GM23248 (cell line): Measurements from ENCODE around the gene ZNF280C. TPM values are rescaled to one million over a fixed set of nuclear protein-coding genes. Genes with fewer than 3 reads are reported as not detected.

Experiments used
- DNase-seq: peaks from one replicate; pipeline ENCODE4 v3.0.0-alpha.2; 2015
- H2AFZ ChIP-seq: fragments of 200-600 bp; sonication (generic); 2 replicates; pipeline ENCODE4 v1.6.1; 2016; ENCODE audit warnings: antibody characterized with exemption
- H3F3A ChIP-seq: fragments of 200-600 bp; sonication (generic); 2 replicates; pipeline ENCODE4 v1.6.1; 2016; ENCODE audit warnings: mild to moderate bottlenecking, antibody characterized with exemption, mixed run types; ENCODE audit not compliant: insufficient read depth
- H3K27ac ChIP-seq: fragments of 200-600 bp; sonication (generic); 2 replicates; pipeline ENCODE4 v1.5.1; 2016; ENCODE audit warnings: mild to moderate bottlenecking
- H3K27me3 ChIP-seq: fragments of 200-600 bp; sonication (generic); replicated peaks from 2 replicates; pipeline ENCODE4 v1.6.1; 2016; ENCODE audit warnings: mild to moderate bottlenecking; ENCODE audit not compliant: insufficient read depth
- H3K36me3 ChIP-seq: fragments of 200-600 bp; sonication (generic); 2 replicates; pipeline ENCODE4 v1.6.1; 2016; ENCODE audit warnings: low read depth, mild to moderate bottlenecking
- H3K4me1 ChIP-seq: fragments of 200-600 bp; sonication (generic); 2 replicates; pipeline ENCODE4 v1.6.1; 2016; ENCODE audit warnings: mild to moderate bottlenecking; ENCODE audit not compliant: insufficient read depth
- H3K4me2 ChIP-seq: fragments of 200-600 bp; sonication (generic); one replicate; pipeline ENCODE4 v1.6.1; 2016; ENCODE audit warnings: mild to moderate bottlenecking; ENCODE audit not compliant: unreplicated experiment
- H3K4me3 ChIP-seq: fragments of 200-600 bp; sonication (generic); 2 replicates; pipeline ENCODE4 v1.5.1; 2016; ENCODE audit warnings: mild to moderate bottlenecking
- H3K79me2 ChIP-seq: fragments of 200-600 bp; sonication (generic); 2 replicates; pipeline ENCODE4 v1.6.1; 2016; ENCODE audit warnings: mild to moderate bottlenecking; ENCODE audit not compliant: insufficient read depth
- H3K9ac ChIP-seq: fragments of 200-600 bp; sonication (generic); 2 replicates; pipeline ENCODE4 v1.6.1; 2016; ENCODE audit warnings: mild to moderate bottlenecking
- H3K9me2 ChIP-seq: fragments of 200-600 bp; sonication (generic); 2 replicates; pipeline ENCODE4 v1.6.1; 2016; ENCODE audit warnings: mixed run types, mild to moderate bottlenecking, moderate library complexity; ENCODE audit not compliant: insufficient read depth
- H3K9me3 ChIP-seq: fragments of 200-600 bp; sonication (generic); one replicate; pipeline ENCODE4 v1.6.1; 2017; ENCODE audit warnings: low read depth
- H4K20me1 ChIP-seq: fragments of 200-600 bp; sonication (generic); 2 replicates; pipeline ENCODE4 v1.6.0; 2016; ENCODE audit not compliant: insufficient read depth
- EZH2 ChIP-seq: fragments of 200-600 bp; sonication (generic); IDR thresholded peaks from 2 replicates; pipeline ENCODE4 v1.6.1; 2018; ENCODE audit warnings: antibody characterized with exemption, mild to moderate bottlenecking; ENCODE audit not compliant: insufficient read depth, poor library complexity, severe bottlenecking
- EZH2phosphoT487 ChIP-seq: fragments of 200-600 bp; sonication (generic); IDR thresholded peaks from 2 replicates; pipeline ENCODE4 v1.6.1; 2018; ENCODE audit warnings: antibody characterized with exemption, moderate library complexity, mild to moderate bottlenecking, low read depth; ENCODE audit not compliant: insufficient read depth
- WGBS, 2 experiments: methylation state at CpG; one replicate each; pipeline ENCODE4 v1.1.6; 2015 to 2017; ENCODE audit warnings: low lambda C conversion rate in 2 of 2, low coverage in 1 of 2; ENCODE audit errors: missing lambda C conversion rate in 2 of 2; 5-methylcytosine and 5-hydroxymethylcytosine counted together
- in situ Hi-C: fragments of 300-500 bp; cut with MboI; formaldehyde crosslinking; loops from 2 replicates; pipeline ENCODE4 v1.15.0; 2020
- polyA plus RNA-seq: library from polyadenylated mRNA; unstranded; fragments of >200 nt; fragmentation: Nextera tagmentation; extraction: Ambion mirVana; gene quantifications from 2 replicates; pipeline ENCODE4 v1.2.1, GENCODE V29; 2016
- total RNA-seq: library from RNA; depleted of rRNA; stranded (reverse); fragments of >200 nt; shearing (Covaris generic); gene quantifications from 2 replicates; pipeline ENCODE4 v1.2.3, GENCODE V29; 2014

The ZNF280C gene
- total and polyA plus RNA-seq, 2 experiments from 2014 or later: 2.0 to 3.4 TPM

DNA sequence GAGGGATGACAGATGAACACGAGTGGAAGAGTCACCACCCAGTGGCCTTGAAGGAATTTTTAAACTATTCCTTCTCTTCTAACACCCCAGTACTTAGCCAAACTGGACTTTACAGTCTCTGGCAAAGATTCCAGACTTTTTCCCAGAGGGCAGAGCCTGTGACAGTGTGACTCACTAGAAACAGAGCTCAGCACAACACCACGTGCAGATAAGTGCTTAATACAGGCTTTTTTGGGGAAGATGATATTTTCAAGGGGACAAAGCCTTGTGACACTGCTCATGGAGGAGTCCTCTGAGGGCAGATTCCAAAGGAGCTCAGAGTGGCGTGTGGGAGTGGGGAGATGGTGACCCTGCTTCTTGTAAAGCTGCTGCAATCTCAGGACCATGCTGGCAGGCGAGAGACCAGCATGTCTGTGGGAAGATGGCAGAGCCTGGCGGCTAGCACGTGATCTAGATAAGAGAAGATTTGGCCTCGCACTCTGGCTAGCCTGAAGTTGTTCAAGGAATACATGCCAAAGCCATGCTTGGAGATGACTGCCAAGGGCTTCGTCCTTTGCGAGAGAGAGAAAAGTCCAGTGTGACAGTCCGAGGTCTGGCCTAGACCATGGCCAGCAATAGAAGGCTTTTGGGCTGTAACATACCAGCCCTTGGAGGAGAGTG is 94.5 kb downstream of the ZNF280C start:
- DNase-seq: peak; percentile 83
- H3K27ac ChIP-seq: peak overlapping the region; percentile 99
- no peaks in the 10 kb centered on the region for H3K9me3 ChIP-seq
- no peaks in the 10 kb centered on the region for H4K20me1 ChIP-seq
- no peaks in the 10 kb centered on the region for H3K27me3 ChIP-seq
- peaks cover 17% of the 10 kb centered on the region for H3K4me1 ChIP-seq
- H3K4me3 ChIP-seq: no peak overlapping the region
- H3K4me2 ChIP-seq: peak overlapping the region; percentile 71
- WGBS, 2 experiments: 30 to 47% methylated on average over 8 to 9 of the region's 10 CpGs
- in situ Hi-C loops: no loop called here
- peak overlapping the region; percentile 45; the same call in 1 of the 2 replicates for H2AFZ ChIP-seq
- peak overlapping the region; percentile 87 for H3K9ac ChIP-seq
- no peaks in the 10 kb centered on the region for H3K9me2 ChIP-seq
- H3K79me2 ChIP-seq: no peaks in the 10 kb centered on the region
- TF ChIP-seq EZH2: no peak
- TF ChIP-seq EZH2phosphoT487: no peak
- no peaks in the 10 kb centered on the region for H3K36me3 ChIP-seq
- peaks cover 15% of the 10 kb centered on the region for H3F3A ChIP-seq

DNA sequence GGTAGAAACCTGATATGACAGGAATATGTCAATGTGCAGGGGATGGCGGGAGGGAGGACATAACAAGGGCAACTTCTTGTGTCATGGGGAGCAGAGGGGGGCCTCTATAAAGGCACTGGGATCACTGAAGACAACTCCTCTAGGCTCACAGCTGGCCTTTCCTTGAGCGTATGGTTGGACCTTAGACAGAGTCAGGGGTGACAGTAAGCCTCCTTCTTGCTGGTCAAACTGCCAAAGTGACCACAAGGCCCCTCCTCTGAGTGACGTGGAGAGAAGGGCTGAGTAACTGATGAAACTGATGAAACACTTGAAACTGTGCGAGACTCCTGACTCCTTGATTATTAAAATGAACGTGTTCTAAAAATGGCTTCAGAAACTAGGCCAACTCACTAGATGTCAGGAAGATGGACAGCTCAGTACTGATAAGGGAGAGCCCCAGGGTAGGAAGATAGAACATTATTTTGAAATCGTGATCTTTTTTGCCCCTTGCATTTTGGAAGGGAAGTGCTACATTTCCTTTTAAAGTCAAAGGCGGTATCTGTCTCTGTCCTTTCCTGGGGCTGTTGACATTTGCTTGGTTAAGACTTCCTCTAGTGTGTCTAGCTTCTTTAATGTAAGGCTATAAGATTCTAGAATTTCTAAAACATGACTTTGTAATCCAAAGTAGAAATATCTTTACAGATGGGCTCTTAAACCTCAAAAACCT is 95.4 kb downstream of the ZNF280C start:
- peak overlapping the region; percentile 71 for H3K4me2 ChIP-seq
- no peaks in the 10 kb centered on the region for H3K36me3 ChIP-seq
- H2AFZ ChIP-seq: 0 out of 2 replicates have a peak overlapping the region, but pooled peaks have one; percentile 55
- no peaks in the 10 kb centered on the region for H3K9me3 ChIP-seq
- peaks cover 17% of the 10 kb centered on the region for H3K4me1 ChIP-seq
- no peak for TF ChIP-seq EZH2
- no peak for TF ChIP-seq EZH2phosphoT487
- H3K27me3 ChIP-seq: no peaks in the 10 kb centered on the region
- peak overlapping the region; percentile 40 for H3K4me3 ChIP-seq
- in situ Hi-C loops: no loop called here
- no peaks in the 10 kb centered on the region for H3K9me2 ChIP-seq
- peaks cover 15% of the 10 kb centered on the region for H3F3A ChIP-seq
- peak overlapping the region; percentile 87 for H3K9ac ChIP-seq
- peak; percentile 85 for DNase-seq
- no peaks in the 10 kb centered on the region for H3K79me2 ChIP-seq
- 26 to 27% methylated on average over 7 of the region's 7 CpGs for WGBS, 2 experiments
- peak overlapping the region; percentile 99 for H3K27ac ChIP-seq
- H4K20me1 ChIP-seq: no peaks in the 10 kb centered on the region

DNA sequence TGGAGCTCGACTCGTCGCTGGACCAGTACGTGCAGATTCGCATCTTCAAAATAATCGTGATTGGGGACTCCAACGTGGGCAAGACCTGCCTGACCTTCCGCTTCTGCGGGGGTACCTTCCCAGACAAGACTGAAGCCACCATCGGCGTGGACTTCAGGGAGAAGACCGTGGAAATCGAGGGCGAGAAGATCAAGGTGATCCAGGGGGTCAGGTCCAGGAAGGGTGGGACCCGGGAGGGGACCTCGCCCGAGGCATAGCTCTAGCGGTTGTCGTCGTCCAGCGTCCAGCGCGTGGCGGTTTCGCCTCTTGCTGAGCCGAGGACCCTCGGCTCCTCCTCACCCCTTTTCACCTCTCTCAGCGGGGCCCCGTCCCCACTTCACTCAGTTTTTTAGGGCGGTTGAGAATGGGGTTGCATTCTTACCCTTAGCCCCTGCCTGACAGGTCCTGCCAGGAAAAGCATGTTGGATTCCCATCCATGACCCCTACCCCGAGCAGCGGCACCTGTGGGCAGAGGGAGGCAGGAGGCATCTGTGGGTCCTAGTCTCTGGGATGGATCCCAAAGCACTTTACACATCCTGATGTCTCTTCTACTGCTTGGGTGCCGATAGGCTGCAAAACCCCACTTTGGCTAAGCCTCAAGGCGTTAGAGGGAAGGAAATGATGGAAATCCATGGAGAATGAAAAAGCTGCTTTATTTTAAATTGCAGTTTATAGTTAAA is 96.4 kb downstream of the ZNF280C start:
- peak overlapping the region; percentile 48 for H3K4me2 ChIP-seq
- H3K4me3 ChIP-seq: peak overlapping the region; percentile 64
- H3K36me3 ChIP-seq: no peaks in the 10 kb centered on the region
- H3K4me1 ChIP-seq: peaks cover 17% of the 10 kb centered on the region
- no peaks in the 10 kb centered on the region for H3K9me2 ChIP-seq
- in situ Hi-C loops: no loop called here
- TF ChIP-seq EZH2phosphoT487 (no peak), EZH2 (no peak)
- H4K20me1 ChIP-seq: no peaks in the 10 kb centered on the region
- peaks cover 15% of the 10 kb centered on the region for H3F3A ChIP-seq
- peak overlapping the region; percentile 87 for H3K9ac ChIP-seq
- H3K9me3 ChIP-seq: no peaks in the 10 kb centered on the region
- H3K27me3 ChIP-seq: no peaks in the 10 kb centered on the region
- H3K79me2 ChIP-seq: no peaks in the 10 kb centered on the region
- 23 to 26% methylated on average over 20 to 33 of the region's 34 CpGs for WGBS, 2 experiments
- H2AFZ ChIP-seq: peak overlapping the region; percentile 81
- no peak for DNase-seq
- peak overlapping the region; percentile 99 for H3K27ac ChIP-seq

DNA sequence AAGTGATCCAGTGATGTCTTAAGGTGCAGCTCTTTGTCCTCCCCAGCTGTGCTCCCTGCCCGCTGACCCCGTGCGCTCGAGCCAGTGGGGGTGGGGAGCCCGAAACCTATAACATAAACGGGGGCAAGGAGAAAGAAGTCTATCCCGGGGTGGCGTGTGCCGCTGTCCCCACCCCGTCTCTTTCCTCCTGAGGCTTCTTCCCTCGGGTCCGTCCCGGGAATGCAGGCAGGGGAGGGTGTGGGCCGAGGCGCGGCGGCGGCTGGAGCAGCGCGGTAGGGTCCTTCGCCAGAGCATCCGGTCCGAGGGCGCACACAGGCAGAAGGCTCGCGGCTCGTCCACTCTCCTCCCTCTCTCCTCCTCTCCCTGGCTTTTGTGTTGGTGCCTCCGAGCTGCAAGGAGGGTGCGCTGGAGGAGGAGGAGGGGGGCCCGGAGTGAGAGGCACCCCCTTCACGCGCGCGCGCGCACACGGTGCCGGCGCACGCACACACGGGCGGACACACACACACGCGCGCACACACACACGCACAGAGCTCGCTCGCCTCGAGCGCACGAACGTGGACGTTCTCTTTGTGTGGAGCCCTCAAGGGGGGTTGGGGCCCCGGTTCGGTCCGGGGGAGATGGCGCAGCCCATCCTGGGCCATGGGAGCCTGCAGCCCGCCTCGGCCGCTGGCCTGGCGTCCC is 97.1 kb downstream of the ZNF280C start, which contains the start of gene RAB33A:
Gene RAB33A (plus strand): TSS at position 517 of the 681 bp plus-strand sequence. CDS start 101 bp downstream, at position 618.
- peak within 1 kb of the TSS; percentile 81 for H2AFZ ChIP-seq
- peak; percentile 48 for DNase-seq
- H4K20me1 ChIP-seq: no peaks in the 10 kb centered on the region
- 1 to 2% methylated on average over 25 to 31 of the region's 61 CpGs for WGBS, 2 experiments
- H3K9me2 ChIP-seq: no peaks in the 10 kb centered on the region
- in situ Hi-C loops: no loop called here
- H3K27ac ChIP-seq: peak within 1 kb of the TSS; percentile 99
- peaks cover 15% of the 10 kb centered on the region for H3F3A ChIP-seq
- no peaks in the 10 kb centered on the region for H3K27me3 ChIP-seq
- no peaks in the 10 kb centered on the region for H3K36me3 ChIP-seq
- H3K4me1 ChIP-seq: peaks cover 17% of the 10 kb centered on the region
- H3K4me2 ChIP-seq: peak within 1 kb of the TSS; percentile 48
- H3K9ac ChIP-seq: peak within 1 kb of the TSS; percentile 87
- H3K79me2 ChIP-seq: no peaks in the 10 kb centered on the region
- no peak for TF ChIP-seq EZH2phosphoT487
- TF ChIP-seq EZH2: no peak
- no peaks in the 10 kb centered on the region for H3K9me3 ChIP-seq
- H3K4me3 ChIP-seq: peak within 1 kb of the TSS; percentile 64
